HCT116 (cell line): ENCODE results near the gene BZW2. TPM values are rescaled to one million over a fixed set of nuclear protein-coding genes. Genes with fewer than 3 reads are reported as not detected.

Experiments
- ATAC-seq: fragments of 200-7000 bp; cut with Tn5 transposase; 2 replicates; pipeline ENCODE4 v1.9.1; 2020; ENCODE audit warnings: mild to moderate bottlenecking, moderate library complexity
- BruUV-seq: library from RNA; stranded (reverse); fragments of 400-500 nt; replicated peaks from 2 replicates; lab custom pipeline; 2021; lab: Mats Ljungman, UMichigan
- CTCF ChIA-PET: fragments of 300-600 bp; sonication (Branson Sonifier 250); formaldehyde crosslinking; loops from one replicate; lab custom pipeline; 2021; ENCODE audit warnings: antibody characterized with exemption; lab: Charles Lee
- POLR2A ChIA-PET: fragments of 300-600, 350-600 bp; sonication (Branson Sonifier 250); formaldehyde crosslinking; loops from one replicate; lab custom pipeline; 2021; ENCODE audit warnings: antibody characterized with exemption; lab: Charles Lee
- RAD21 ChIA-PET, 2 experiments: fragments of 300-600 bp; sonication (Branson Sonifier 250); formaldehyde crosslinking; loops; one replicate each; lab custom pipeline; 2023; ENCODE audit warnings: low total read pairs in 2 of 2; ENCODE audit not compliant: uncharacterized antibody in 2 of 2, unreplicated experiment in 2 of 2, low non-redundant PET in 1 of 2; lab: Charles Lee
- DNase-seq: peaks from one replicate; pipeline ENCODE4 v3.0.0-alpha.2; 2010; ENCODE audit warnings: low read depth, low spot score
- H2AFZ ChIP-seq: fragments of 200-600 bp; shearing (Covaris generic), sonication (generic); 2 replicates; pipeline ENCODE4 v1.6.1; 2017; ENCODE audit warnings: low read depth, mixed run types, mixed read lengths, antibody characterized with exemption, low read length; ENCODE audit not compliant: poor library complexity, severe bottlenecking
- H3K27ac ChIP-seq: 2 replicates; pipeline ENCODE4 v1.5.1; 2012; ENCODE audit warnings: low read depth, low read length
- H3K27me3 ChIP-seq: fragments of 200-600 bp; sonication (generic); 2 replicates; pipeline ENCODE4 v1.6.1; 2016; ENCODE audit warnings: mixed run types, low read length, mixed read lengths; ENCODE audit not compliant: insufficient read depth
- H3K36me3 ChIP-seq, 2 experiments: fragments of 200-500 bp in 1 of 2; fragments of 200-600 bp in 1 of 2; sonication (Bioruptor generic) in 1 of 2; sonication (generic) in 1 of 2; 2 replicates each; pipeline versions ENCODE4 v1.5.1 to v1.6.1; 2014 to 2016; ENCODE audit warnings: low read length in 2 of 2, inconsistent platforms in 1 of 2, mixed read lengths in 1 of 2, mixed run types in 1 of 2; ENCODE audit not compliant: insufficient read depth in 2 of 2, control insufficient read depth in 1 of 2
- H3K4me1 ChIP-seq, 2 experiments: fragments of 200-600 bp in 1 of 2; sonication (generic) in 1 of 2; 2 replicates each; pipeline versions ENCODE4 v1.5.1 to v1.6.1; 2012 to 2017; ENCODE audit warnings: low read length in 2 of 2, inconsistent platforms in 1 of 2, mild to moderate bottlenecking in 1 of 2, mixed read lengths in 1 of 2, mixed run types in 1 of 2, moderate library complexity in 1 of 2; ENCODE audit not compliant: insufficient read depth in 2 of 2, control insufficient read depth in 1 of 2
- H3K4me2 ChIP-seq: fragments of 200-600 bp; sonication (generic); 2 replicates; pipeline ENCODE4 v1.6.1; 2017; ENCODE audit warnings: mixed run types, low read length, mixed read lengths
- H3K4me3 ChIP-seq, 2 experiments: fragments of 200-600 bp in 1 of 2; sonication (generic) in 1 of 2; replicated peaks in 1 of 2; 2 replicates each; pipeline ENCODE4 v1.5.1; 2011 to 2016; ENCODE audit warnings: low read length in 2 of 2, control low read depth in 1 of 2, low read depth in 1 of 2, mild to moderate bottlenecking in 1 of 2, mixed read lengths in 1 of 2, mixed run types in 1 of 2
- H3K79me2 ChIP-seq: fragments of 200-600 bp; sonication (generic); 2 replicates; pipeline ENCODE4 v1.6.1; 2017; ENCODE audit warnings: mild to moderate bottlenecking, mixed run types, low read length, moderate library complexity, mixed read lengths; ENCODE audit not compliant: insufficient read depth
- H3K9ac ChIP-seq: fragments of 200-600 bp; sonication (generic); 2 replicates; pipeline ENCODE4 v1.6.1; 2016; ENCODE audit warnings: low read length, mixed read lengths
- H3K9me2 ChIP-seq: fragments of 200-600 bp; sonication (generic), shearing (Covaris generic); 2 replicates; pipeline ENCODE4 v1.6.1; 2017; ENCODE audit warnings: mixed run types, mild to moderate bottlenecking, moderate library complexity; ENCODE audit not compliant: insufficient read depth
- H3K9me3 ChIP-seq, 2 experiments: fragments of 200-500 bp in 1 of 2; fragments of 200-600 bp in 1 of 2; sonication (Bioruptor generic) in 1 of 2; sonication (generic) in 1 of 2; 2 replicates each; pipeline ENCODE4 v1.6.1; 2014 to 2017; ENCODE audit warnings: low read length in 2 of 2, mixed read lengths in 2 of 2, inconsistent platforms in 1 of 2, low read depth in 1 of 2, mild to moderate bottlenecking in 1 of 2, mixed run types in 1 of 2, moderate library complexity in 1 of 2; ENCODE audit not compliant: control insufficient read depth in 1 of 2, insufficient read depth in 1 of 2
- H4K20me1 ChIP-seq: fragments of 200-600 bp; sonication (generic), shearing (Covaris generic); 2 replicates; pipeline ENCODE4 v1.6.1; 2017; ENCODE audit warnings: mixed run types, mild to moderate bottlenecking, moderate library complexity; ENCODE audit not compliant: insufficient read depth
- EGR1 ChIP-seq: IDR thresholded peaks from 2 replicates; pipeline ENCODE4 v1.6.1; 2012; ENCODE audit warnings: low read depth
- EZH2 ChIP-seq: fragments of 200-600 bp; sonication (generic); IDR thresholded peaks from 2 replicates; pipeline ENCODE4 v1.6.1; 2017; ENCODE audit warnings: antibody characterized with exemption, mixed run types
- EZH2phosphoT487 ChIP-seq: fragments of 200-600 bp; IDR thresholded peaks from 2 replicates; pipeline ENCODE4 v1.6.1; 2018; ENCODE audit warnings: antibody characterized with exemption, borderline replicate concordance
- FOSL1 ChIP-seq: IDR thresholded peaks from 2 replicates; pipeline ENCODE4 v1.6.1; 2012; ENCODE audit warnings: low read depth
- JUND ChIP-seq: IDR thresholded peaks from 2 replicates; pipeline ENCODE4 v1.6.1; 2012
- POLR2A ChIP-seq: IDR thresholded peaks from 2 replicates; pipeline ENCODE4 v1.7.0; 2011; ENCODE audit warnings: borderline replicate concordance; ENCODE audit not compliant: insufficient read depth, insufficient read length; ENCODE audit errors: extremely low read depth
- SIN3A ChIP-seq: IDR thresholded peaks from 2 replicates; pipeline ENCODE4 v1.6.1; 2012; ENCODE audit warnings: low read depth
- SP1 ChIP-seq: IDR thresholded peaks from 2 replicates; pipeline ENCODE4 v1.6.1; 2012; ENCODE audit warnings: low read depth
- SRF ChIP-seq: IDR thresholded peaks from 2 replicates; pipeline ENCODE4 v1.6.1; 2012; ENCODE audit warnings: low read depth
- YY1 ChIP-seq: IDR thresholded peaks from 2 replicates; pipeline ENCODE4 v1.6.1; 2011; ENCODE audit warnings: low read length, low read depth, moderate library complexity, mild to moderate bottlenecking; ENCODE audit not compliant: insufficient replicate concordance; ENCODE audit errors: extremely low read depth
- ZFX ChIP-seq: fragments of 450-650 bp; IDR thresholded peaks from 2 replicates; pipeline ENCODE4 v1.6.1; 2017
- ZNF274 ChIP-seq: fragments of 200-500 bp; sonication (Bioruptor generic); IDR thresholded peaks from 2 replicates; pipeline ENCODE4 v1.6.1; 2014; ENCODE audit warnings: mild to moderate bottlenecking, low read depth, low read length, inconsistent platforms
- intact Hi-C: fragments of 100-400 bp; cut with micrococcal nuclease; formaldehyde crosslinking; loops from 2 replicates; pipeline ENCODE4 v1.10.0; 2022
- total RNA-seq: library from RNA; stranded (reverse); gene quantifications from one replicate; pipeline ENCODE4 v1.2.1, GENCODE V29; 2021; ENCODE audit not compliant: unreplicated experiment
- TF ChIP-seq, protein P1 (sequence below): IDR thresholded peaks from 2 replicates; pipeline ENCODE4 v1.6.1; 2012
- TF ChIP-seq, protein P2 (sequence below): IDR thresholded peaks from 2 replicates; pipeline ENCODE4 v1.6.1; 2011; ENCODE audit warnings: mild to moderate bottlenecking, low read length, moderate library complexity; ENCODE audit not compliant: insufficient replicate concordance; ENCODE audit errors: extremely low read depth
- TF ChIP-seq, protein P3 (sequence below), 3 experiments: fragments of 200-600 bp in 1 of 3; sonication (generic) in 1 of 3; IDR thresholded peaks in 2 of 3; conservative IDR thresholded peaks in 1 of 3; 2 replicates each; pipeline ENCODE4 v1.5.1; 2012 to 2017; ENCODE audit warnings: low read depth in 2 of 3, low read length in 2 of 3, antibody characterized with exemption in 1 of 3, borderline replicate concordance in 1 of 3, control low read depth in 1 of 3, mild to moderate bottlenecking in 1 of 3, mixed read lengths in 1 of 3, mixed run types in 1 of 3, moderate library complexity in 1 of 3; ENCODE audit not compliant: insufficient read depth in 1 of 3

Gene BZW2
- total RNA-seq, 1 experiment from 2014 or later = 119 TPM

DNA sequence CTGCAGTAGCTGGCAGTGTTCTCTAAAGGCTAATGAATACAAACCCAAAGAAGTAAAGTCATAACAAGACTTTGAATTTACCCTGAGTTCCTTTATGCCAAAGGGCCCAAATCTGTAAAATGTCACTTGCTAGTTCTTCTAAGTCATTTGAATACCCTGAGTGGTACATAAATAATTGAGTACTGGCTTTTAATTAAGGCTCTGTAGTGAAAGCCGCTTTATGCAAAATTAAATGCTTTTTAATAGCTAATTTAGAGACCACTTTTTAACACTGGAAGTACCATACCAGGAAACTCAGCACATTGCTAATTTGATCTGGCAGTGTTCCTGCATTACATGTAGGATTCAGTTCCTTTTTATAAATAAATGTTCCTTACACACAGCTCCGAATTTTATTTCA lies 83.6 kb downstream of the BZW2 start:
- RAD21 ChIA-PET = no interaction called here
- intact Hi-C loops = no loop called here
- no peak for TF ChIP-seq EZH2phosphoT487
- no peak for TF ChIP-seq JUND
- no peak for TF ChIP-seq POLR2A
- no peak for TF ChIP-seq SP1
- no peak for TF ChIP-seq SIN3A
- TF ChIP-seq ZFX = no peak
- no peak for TF ChIP-seq YY1
- no peak for TF ChIP-seq FOSL1
- Histone ChIP-seq H3K9me2 (no peaks in the 10 kb centered on the region), H3K27me3 (no peaks in the 10 kb centered on the region), H3K9ac (no peak overlapping the region), H3K4me3 (no peak overlapping the region), H3K4me2 (no peak overlapping the region), H3K36me3 (no peaks in the 10 kb centered on the region), H3K4me1 (no peaks in the 10 kb centered on the region), H4K20me1 (no peaks in the 10 kb centered on the region), H3K9me3 (no peaks in the 10 kb centered on the region), H2AFZ (no peak overlapping the region), H3K27ac (no peak overlapping the region), H3K79me2 (no peaks in the 10 kb centered on the region)
- DNase-seq (no peak), ATAC-seq (no peak)
- POLR2A ChIA-PET = no interaction called here
- no TSS peak for BruUV-seq
- CTCF ChIA-PET = no interaction called here

DNA sequence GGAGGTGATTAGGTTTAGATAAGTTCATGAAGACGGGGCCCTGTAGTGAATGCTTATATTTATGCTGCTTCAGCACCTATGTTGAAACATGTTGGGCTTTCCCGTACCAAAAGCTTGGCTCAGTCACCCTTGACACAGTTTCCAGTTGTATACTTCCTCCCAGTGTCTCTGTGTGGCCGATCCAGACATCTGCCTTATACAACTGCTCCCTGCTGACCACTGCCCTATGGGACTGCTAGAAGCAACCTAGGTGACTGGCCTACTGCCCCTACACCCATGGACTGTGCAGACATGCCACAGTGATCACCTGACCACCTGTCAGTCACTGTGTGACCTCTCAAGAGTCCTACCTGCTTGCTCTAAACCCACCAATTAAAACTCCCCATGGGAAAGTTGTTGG lies 85.0 kb downstream of the BZW2 start:
- DNase-seq (no peak), ATAC-seq (no peak)
- Histone ChIP-seq H2AFZ (no peak overlapping the region), H3K36me3 (no peaks in the 10 kb centered on the region), H3K4me2 (no peak overlapping the region), H3K4me1 (no peaks in the 10 kb centered on the region), H3K9me2 (no peaks in the 10 kb centered on the region), H3K9me3 (no peaks in the 10 kb centered on the region), H3K27me3 (no peaks in the 10 kb centered on the region), H3K27ac (no peak overlapping the region), H3K79me2 (no peaks in the 10 kb centered on the region), H3K9ac (no peak overlapping the region), H4K20me1 (no peaks in the 10 kb centered on the region), H3K4me3 (no peak overlapping the region)
- ChIA-PET POLR2A (no interaction called here), RAD21 (no interaction called here), CTCF (no interaction called here)
- BruUV-seq = no TSS peak
- TF ChIP-seq EGR1 (no peak), SRF (no peak), POLR2A (no peak), EZH2 (no peak), YY1 (no peak), ZNF274 (no peak), FOSL1 (no peak)
- TF ChIP-seq, protein P1, sequence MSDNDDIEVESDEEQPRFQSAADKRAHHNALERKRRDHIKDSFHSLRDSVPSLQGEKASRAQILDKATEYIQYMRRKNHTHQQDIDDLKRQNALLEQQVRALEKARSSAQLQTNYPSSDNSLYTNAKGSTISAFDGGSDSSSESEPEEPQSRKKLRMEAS = no peak
- TF ChIP-seq, protein P2, sequence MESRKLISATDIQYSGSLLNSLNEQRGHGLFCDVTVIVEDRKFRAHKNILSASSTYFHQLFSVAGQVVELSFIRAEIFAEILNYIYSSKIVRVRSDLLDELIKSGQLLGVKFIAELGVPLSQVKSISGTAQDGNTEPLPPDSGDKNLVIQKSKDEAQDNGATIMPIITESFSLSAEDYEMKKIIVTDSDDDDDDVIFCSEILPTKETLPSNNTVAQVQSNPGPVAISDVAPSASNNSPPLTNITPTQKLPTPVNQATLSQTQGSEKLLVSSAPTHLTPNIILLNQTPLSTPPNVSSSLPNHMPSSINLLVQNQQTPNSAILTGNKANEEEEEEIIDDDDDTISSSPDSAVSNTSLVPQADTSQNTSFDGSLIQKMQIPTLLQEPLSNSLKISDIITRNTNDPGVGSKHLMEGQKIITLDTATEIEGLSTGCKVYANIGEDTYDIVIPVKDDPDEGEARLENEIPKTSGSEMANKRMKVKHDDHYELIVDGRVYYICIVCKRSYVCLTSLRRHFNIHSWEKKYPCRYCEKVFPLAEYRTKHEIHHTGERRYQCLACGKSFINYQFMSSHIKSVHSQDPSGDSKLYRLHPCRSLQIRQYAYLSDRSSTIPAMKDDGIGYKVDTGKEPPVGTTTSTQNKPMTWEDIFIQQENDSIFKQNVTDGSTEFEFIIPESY = no peak
- TF ChIP-seq, protein P3, sequence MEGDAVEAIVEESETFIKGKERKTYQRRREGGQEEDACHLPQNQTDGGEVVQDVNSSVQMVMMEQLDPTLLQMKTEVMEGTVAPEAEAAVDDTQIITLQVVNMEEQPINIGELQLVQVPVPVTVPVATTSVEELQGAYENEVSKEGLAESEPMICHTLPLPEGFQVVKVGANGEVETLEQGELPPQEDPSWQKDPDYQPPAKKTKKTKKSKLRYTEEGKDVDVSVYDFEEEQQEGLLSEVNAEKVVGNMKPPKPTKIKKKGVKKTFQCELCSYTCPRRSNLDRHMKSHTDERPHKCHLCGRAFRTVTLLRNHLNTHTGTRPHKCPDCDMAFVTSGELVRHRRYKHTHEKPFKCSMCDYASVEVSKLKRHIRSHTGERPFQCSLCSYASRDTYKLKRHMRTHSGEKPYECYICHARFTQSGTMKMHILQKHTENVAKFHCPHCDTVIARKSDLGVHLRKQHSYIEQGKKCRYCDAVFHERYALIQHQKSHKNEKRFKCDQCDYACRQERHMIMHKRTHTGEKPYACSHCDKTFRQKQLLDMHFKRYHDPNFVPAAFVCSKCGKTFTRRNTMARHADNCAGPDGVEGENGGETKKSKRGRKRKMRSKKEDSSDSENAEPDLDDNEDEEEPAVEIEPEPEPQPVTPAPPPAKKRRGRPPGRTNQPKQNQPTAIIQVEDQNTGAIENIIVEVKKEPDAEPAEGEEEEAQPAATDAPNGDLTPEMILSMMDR (IDR thresholded peaks at IDR 0.05 in 2 of 3, conservative IDR thresholded peaks at IDR 0.05 in 1 of 3; ENCODE audit: borderline replicate concordance in 1 of 3, insufficient read depth in 1 of 3, low read depth in 2 of 3, low read length in 2 of 3) = no peak
- intact Hi-C loops = no loop called here
